ENCODE data around the gene GPR31.

- TF ChIP-seq POLR2A (IDR thresholded peaks at IDR 0.05; ENCODE audit: extremely low read depth, insufficient read length) (no peak), MYC (IDR thresholded peaks at IDR 0.05; ENCODE audit: low read depth, low read length) (no peak), CTCF (IDR thresholded peaks at IDR 0.05; ENCODE audit: low read depth, low read length) (no peak)
Measured at GRCh38 chr6:167142433-167142761, 15.4 kb downstream of the GPR31 start.

Data from NB4 (cell line).